Stimulated activated naive CD4-positive, alpha-beta T cell treated with Interleukin-2 at 50 U/mL for 16 hours (primary cell): Measurements from ENCODE around the gene KCNJ8.

Source experiments
- DNase-seq: peaks from one replicate; lab custom pipeline; 2025; lab: John Stamatoyannopoulos, UW

The KCNJ8 gene

GRCh38 chr12:21715386-21715785, 59.1 kb downstream of the KCNJ8 start:
- DNase-seq, result no peak
